HG03139 (cell line): ENCODE measurements around the gene NR1H2.

Experiments used
- ATAC-seq: cut with Tn5 transposase; IDR thresholded peaks from one replicate; pipeline ENCODE4 v1.9.1; 2021; ENCODE audit not compliant: unreplicated experiment

NR1H2 gene

GRCh38 chr19:50420808-50421207 is 44.6 kb downstream of the NR1H2 start:
- no peak for ATAC-seq

- no peak for ATAC-seq
These were observed 46.4 kb downstream of the NR1H2 start for GRCh38 chr19:50422397-50423278.

GRCh38 chr19:50423279-50424113 is 47.2 kb downstream of the NR1H2 start:
- no peak for ATAC-seq

- no peak for ATAC-seq
These were observed 49.3 kb downstream of the NR1H2 start for GRCh38 chr19:50425581-50425980.

- no peak for ATAC-seq
These were observed 51.2 kb downstream of the NR1H2 start for GRCh38 chr19:50427318-50427925.

- ATAC-seq = no peak
These were observed 51.8 kb downstream of the NR1H2 start for GRCh38 chr19:50427997-50428425.

- no peak for ATAC-seq
These were observed 52.7 kb downstream of the NR1H2 start for GRCh38 chr19:50428772-50429463.

- ATAC-seq = no peak
These were observed 54.7 kb downstream of the NR1H2 start for GRCh38 chr19:50430888-50431342.

- ATAC-seq = peak; percentile 58
These were observed 55.3 kb downstream of the NR1H2 start for GRCh38 chr19:50431343-50432220.

GRCh38 chr19:50432221-50433028 is 56.2 kb downstream of the NR1H2 start, which contains the start of gene MYBPC2:
Gene MYBPC2 (plus strand): TSS chr19:50432892. CDS start chr19:50432954, 62 bp downstream.
- peak; percentile 15 for ATAC-seq
